ENCODE data around the gene CTAGE9.
A peak's percentile ranks its signal among the peaks of the same experiment; 100 is the strongest.

CTAGE9 gene

GRCh38 chr6:131696956-131697355 is 13.9 kb downstream of the CTAGE9 start:
- H3K4me3 ChIP-seq (ENCODE audit: low read depth, low read length), result no peak overlapping the region
- no peak for DNase-seq (ENCODE audit: low read depth)
- TF ChIP-seq, protein P1, sequence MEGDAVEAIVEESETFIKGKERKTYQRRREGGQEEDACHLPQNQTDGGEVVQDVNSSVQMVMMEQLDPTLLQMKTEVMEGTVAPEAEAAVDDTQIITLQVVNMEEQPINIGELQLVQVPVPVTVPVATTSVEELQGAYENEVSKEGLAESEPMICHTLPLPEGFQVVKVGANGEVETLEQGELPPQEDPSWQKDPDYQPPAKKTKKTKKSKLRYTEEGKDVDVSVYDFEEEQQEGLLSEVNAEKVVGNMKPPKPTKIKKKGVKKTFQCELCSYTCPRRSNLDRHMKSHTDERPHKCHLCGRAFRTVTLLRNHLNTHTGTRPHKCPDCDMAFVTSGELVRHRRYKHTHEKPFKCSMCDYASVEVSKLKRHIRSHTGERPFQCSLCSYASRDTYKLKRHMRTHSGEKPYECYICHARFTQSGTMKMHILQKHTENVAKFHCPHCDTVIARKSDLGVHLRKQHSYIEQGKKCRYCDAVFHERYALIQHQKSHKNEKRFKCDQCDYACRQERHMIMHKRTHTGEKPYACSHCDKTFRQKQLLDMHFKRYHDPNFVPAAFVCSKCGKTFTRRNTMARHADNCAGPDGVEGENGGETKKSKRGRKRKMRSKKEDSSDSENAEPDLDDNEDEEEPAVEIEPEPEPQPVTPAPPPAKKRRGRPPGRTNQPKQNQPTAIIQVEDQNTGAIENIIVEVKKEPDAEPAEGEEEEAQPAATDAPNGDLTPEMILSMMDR (IDR thresholded peaks at IDR 0.05; ENCODE audit: control insufficient read depth, extremely low read depth, insufficient read depth), result no peak

- DNase-seq (ENCODE audit: low read depth), result peak; percentile 37
- H3K4me3 ChIP-seq (ENCODE audit: low read depth, low read length), result no peak overlapping the region
- TF ChIP-seq, protein P1 (IDR thresholded peaks at IDR 0.05; ENCODE audit: control insufficient read depth, extremely low read depth, insufficient read depth), result peak; percentile 93
Measured at GRCh38 chr6:131694832-131695426, 15.9 kb downstream of the CTAGE9 start.

GRCh38 chr6:131693384-131693783 is 17.4 kb downstream of the CTAGE9 start:
- no peak overlapping the region for H3K4me3 ChIP-seq (ENCODE audit: low read depth, low read length)
- DNase-seq (ENCODE audit: low read depth), result peak; percentile 15
- TF ChIP-seq, protein P1 (IDR thresholded peaks at IDR 0.05; ENCODE audit: control insufficient read depth, extremely low read depth, insufficient read depth), result no peak

DNA sequence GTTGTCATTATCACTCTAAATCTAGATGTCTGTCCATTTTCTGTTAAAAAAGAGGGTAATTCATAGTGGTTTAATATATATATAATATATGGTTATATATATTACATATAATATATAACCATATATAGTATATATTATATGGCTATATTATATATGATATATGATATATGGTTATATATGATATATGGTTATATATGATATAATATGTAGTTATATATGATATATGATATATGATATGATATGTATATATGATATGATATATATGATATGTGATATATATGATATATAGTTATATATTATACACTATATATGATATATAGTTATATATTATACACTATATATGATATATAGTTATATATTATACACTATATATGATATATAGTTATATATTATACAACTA is 18.2 kb downstream of the CTAGE9 start:
- DNase-seq (ENCODE audit: low read depth), result no peak
- no peak overlapping the region for H3K4me3 ChIP-seq (ENCODE audit: low read depth, low read length)
- TF ChIP-seq, protein P1 (IDR thresholded peaks at IDR 0.05; ENCODE audit: control insufficient read depth, extremely low read depth, insufficient read depth), result no peak

DNA sequence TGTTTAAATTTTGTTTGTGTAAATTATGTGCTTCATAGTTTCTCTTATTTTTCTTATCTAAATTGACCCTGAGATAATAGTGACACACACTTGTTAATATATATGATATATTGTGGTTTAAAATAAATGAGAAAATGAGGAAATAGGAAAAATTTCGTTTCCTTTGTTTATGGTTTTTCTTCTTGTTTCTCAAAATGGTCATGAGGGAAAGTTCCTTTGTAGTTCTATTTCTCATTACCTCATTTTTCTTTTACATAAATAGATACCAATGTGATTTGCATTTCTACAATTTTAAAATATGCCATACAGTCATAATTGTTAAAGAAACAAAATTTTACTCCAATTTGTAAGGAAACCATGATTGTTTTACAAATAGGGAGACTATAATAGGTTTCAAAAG is 18.8 kb downstream of the CTAGE9 start:
- H3K4me3 ChIP-seq (ENCODE audit: low read depth, low read length), result no peak overlapping the region
- DNase-seq (ENCODE audit: low read depth), result no peak
- TF ChIP-seq, protein P1 (IDR thresholded peaks at IDR 0.05; ENCODE audit: control insufficient read depth, extremely low read depth, insufficient read depth), result no peak

GRCh38 chr6:131688286-131688685 is 22.5 kb downstream of the CTAGE9 start:
- TF ChIP-seq, protein P1 (IDR thresholded peaks at IDR 0.05; ENCODE audit: control insufficient read depth, extremely low read depth, insufficient read depth), result no peak
- H3K4me3 ChIP-seq (ENCODE audit: low read depth, low read length), result no peak overlapping the region
- no peak for DNase-seq (ENCODE audit: low read depth)

GRCh38 chr6:131687022-131687421 is 23.8 kb downstream of the CTAGE9 start:
- TF ChIP-seq, protein P1 (IDR thresholded peaks at IDR 0.05; ENCODE audit: control insufficient read depth, extremely low read depth, insufficient read depth), result no peak
- H3K4me3 ChIP-seq (ENCODE audit: low read depth, low read length), result no peak overlapping the region
- no peak for DNase-seq (ENCODE audit: low read depth)
